GM21360 (cell line): Measurements from ENCODE around the gene SOBP.
"Not testable (repeated sequence)": the region's sequence is repeated elsewhere in the genome, so short reads cannot be mapped to it uniquely, and the experiment has no call there.

ENCODE experiments used
- ATAC-seq: cut with Tn5 transposase; IDR thresholded peaks from one replicate; pipeline ENCODE4 v1.9.1; 2021; ENCODE audit warnings: mild to moderate bottlenecking, moderate library complexity; ENCODE audit not compliant: unreplicated experiment

SOBP gene

GRCh38 chr6:107489636-107490565 is at the start of gene SOBP:
SOBP (plus strand) TSS chr6:107490117; CDS start chr6:107490617, 500 bp downstream.
- ATAC-seq, result no peak

- no peak for ATAC-seq
Measured at GRCh38 chr6:107440936-107441335, 49.0 kb upstream of the SOBP start.

GRCh38 chr6:107441682-107442081 is 48.2 kb upstream of the SOBP start:
- no peak for ATAC-seq

- no peak for ATAC-seq
Measured at GRCh38 chr6:107442938-107443607, 46.8 kb upstream of the SOBP start.

GRCh38 chr6:107443608-107444267 is 46.2 kb upstream of the SOBP start:
- no peak for ATAC-seq

- no peak for ATAC-seq
Measured at GRCh38 chr6:107444277-107444676, 45.6 kb upstream of the SOBP start.

GRCh38 chr6:107447663-107448216 is 42.2 kb upstream of the SOBP start:
- no peak for ATAC-seq

GRCh38 chr6:107448776-107449175 is 41.1 kb upstream of the SOBP start:
- ATAC-seq, result no peak

GRCh38 chr6:107458672-107459282 is 31.1 kb upstream of the SOBP start:
- ATAC-seq, result peak; percentile 25

- peak; percentile 94 for ATAC-seq
Measured at GRCh38 chr6:107459283-107460082, 30.4 kb upstream of the SOBP start, which contains the start of gene PDSS2. PDSS2 (minus strand) TSS chr6:107459564; CDS start chr6:107459285, 279 bp downstream.

- no peak for ATAC-seq
Measured at GRCh38 chr6:107460083-107460631, 29.8 kb upstream of the SOBP start.

GRCh38 chr6:107466062-107466461 is 23.9 kb upstream of the SOBP start:
- no peak for ATAC-seq

GRCh38 chr6:107470364-107470763 is 19.6 kb upstream of the SOBP start:
- ATAC-seq, result no peak

- no peak for ATAC-seq
Measured at GRCh38 chr6:107473660-107474059, 16.3 kb upstream of the SOBP start.

GRCh38 chr6:107475360-107475759 is 14.6 kb upstream of the SOBP start:
- ATAC-seq, result not testable (repeated sequence)

- not testable (repeated sequence) for ATAC-seq
Measured at GRCh38 chr6:107475826-107476225, 14.1 kb upstream of the SOBP start.

GRCh38 chr6:107479089-107479690 is 10.7 kb upstream of the SOBP start:
- no peak for ATAC-seq

- ATAC-seq, result no peak
Measured at GRCh38 chr6:107485157-107485556, 4.8 kb upstream of the SOBP start.
